Smooth muscle cell of the coronary artery (primary cell): ENCODE results near the gene HAP1. TPM values are rescaled to one million over a fixed set of nuclear protein-coding genes. Genes with fewer than 3 reads are reported as not detected.

Source experiments
- total RNA-seq: library from RNA; depleted of rRNA; stranded (reverse); fragments of >200 nt; gene quantifications from 2 replicates; pipeline ENCODE4 v1.2.3, GENCODE V29; 2014; ENCODE audit warnings: low replicate concordance

Gene HAP1
- 0.08 and 0.12 TPM in 2 replicates for total RNA-seq

GRCh38 chr17:41734139-41734948 lies at the start of gene HAP1:
Gene HAP1 (minus strand): TSS chr17:41734643. CDS start chr17:41734634, 9 bp downstream.

DNA sequence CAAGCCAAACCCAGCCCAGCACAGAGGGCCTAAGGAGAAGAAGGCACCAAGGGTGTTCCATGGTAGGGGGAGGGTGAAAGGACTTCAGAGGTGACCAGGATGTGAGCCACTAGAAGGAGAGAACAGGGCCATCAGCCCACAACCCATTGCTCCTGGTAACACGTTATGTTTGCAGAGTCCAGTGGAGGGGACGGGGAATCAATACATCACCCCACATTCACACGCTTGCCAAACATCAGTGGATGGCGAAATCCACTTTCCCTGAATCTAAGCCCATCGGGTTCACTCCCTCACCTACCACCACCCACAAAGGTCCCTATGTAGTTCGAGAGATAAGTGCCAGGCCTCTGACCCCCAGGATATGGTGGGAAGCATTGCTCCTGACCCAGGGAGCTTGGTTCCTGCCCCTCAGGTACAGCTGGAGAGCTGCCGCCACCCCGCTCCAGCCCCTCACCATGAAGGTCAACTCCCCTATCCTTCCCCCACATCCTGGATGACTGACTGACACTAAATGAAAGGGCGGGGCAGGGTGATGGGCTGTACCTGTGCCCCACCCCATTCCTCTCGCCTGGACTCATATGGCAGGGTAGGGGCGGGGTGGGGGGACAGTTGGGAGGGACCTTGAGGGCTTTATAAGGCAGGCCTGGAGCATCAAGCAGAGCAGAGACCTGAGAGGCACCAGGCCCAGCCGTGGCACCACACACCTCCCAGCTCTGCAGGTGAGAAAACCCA lies 22.6 kb downstream of the HAP1 start, which contains the start of gene GAST:
TSS of gene GAST (plus strand) at position 663 of the 732 bp plus-strand sequence. CDS start 3,106 bp downstream, outside the sequence.

DNA sequence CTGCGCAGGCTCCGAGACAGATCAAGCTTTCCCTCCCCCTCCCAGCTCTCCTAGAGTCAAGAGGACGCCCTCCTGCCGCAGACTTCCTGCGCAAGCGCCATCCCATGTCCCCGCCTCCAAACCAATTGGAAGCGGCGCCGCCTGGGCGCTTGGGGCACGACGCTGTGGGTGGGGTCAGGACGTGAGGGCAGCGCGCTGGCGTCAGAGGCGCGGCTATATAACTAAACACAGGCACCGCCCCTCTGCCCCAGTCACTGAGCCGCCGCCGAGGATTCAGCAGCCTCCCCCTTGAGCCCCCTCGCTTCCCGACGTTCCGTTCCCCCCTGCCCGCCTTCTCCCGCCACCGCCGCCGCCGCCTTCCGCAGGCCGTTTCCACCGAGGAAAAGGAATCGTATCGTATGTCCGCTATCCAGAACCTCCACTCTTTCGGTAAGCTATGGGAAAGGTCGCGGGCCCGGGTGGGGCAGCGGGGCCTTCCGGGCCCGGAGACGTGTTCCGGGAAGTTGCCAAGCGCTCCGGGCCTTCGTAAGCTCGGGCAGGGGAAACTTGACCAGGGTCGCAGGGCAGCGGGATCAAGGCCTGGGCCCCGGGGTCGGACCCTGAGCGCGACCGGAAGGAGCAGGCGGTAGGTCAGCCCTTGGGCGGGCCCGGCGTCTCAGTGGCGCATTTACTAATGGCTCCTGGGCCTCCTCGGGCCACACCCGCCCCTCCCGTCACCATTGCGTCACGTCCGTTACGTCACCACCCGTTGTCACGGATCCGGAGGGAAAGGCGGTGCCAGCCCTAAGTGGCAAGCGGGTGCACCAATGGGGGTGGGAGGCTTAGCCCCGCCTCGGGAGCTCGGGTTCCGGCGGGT lies 45.6 kb downstream of the HAP1 start, which contains the start of gene EIF1:
TSS of gene EIF1 (plus strand) at position 245 of the 856 bp plus-strand sequence. CDS start at position 399, 154 bp downstream.

Other genes starting within 250 kb of the HAP1 start
- gene KRT36, start 244.7 kb downstream of the HAP1 start, total RNA-seq: 0.08 and 0.12 TPM in 2 replicates
- not detected in 2 replicates for gene KRT13, start 229.0 kb downstream of the HAP1 start, total RNA-seq
- 0.35 and 0.90 TPM in 2 replicates for gene KRT15, start 215.8 kb downstream of the HAP1 start, total RNA-seq
- gene KRT19, start 206.3 kb downstream of the HAP1 start, total RNA-seq: 8.8 and 47.4 TPM in 2 replicates
- not detected in 2 replicates for gene KRT9, start 162.6 kb downstream of the HAP1 start, total RNA-seq
- gene KRT14, start 147.7 kb downstream of the HAP1 start, total RNA-seq: 0.23 TPM in 1 of 2 replicates, not detected in the other
- gene KRT16, start 121.9 kb downstream of the HAP1 start, total RNA-seq: 0.15 and 0.35 TPM in 2 replicates
- gene KRT17, start 110.1 kb downstream of the HAP1 start, total RNA-seq: 0.47 and 4.3 TPM in 2 replicates
- 82.7 and 93.4 TPM in 2 replicates for gene EIF1, start 45.8 kb downstream of the HAP1 start, total RNA-seq
- not detected in 2 replicates for gene GAST, start 22.3 kb downstream of the HAP1 start, total RNA-seq
- 2.3 and 59.7 TPM in 2 replicates for gene JUP, start 52.1 kb upstream of the HAP1 start, total RNA-seq
- 90.3 and 133 TPM in 2 replicates for gene P3H4, start 77.3 kb upstream of the HAP1 start, total RNA-seq
- gene FKBP10, start 78.4 kb upstream of the HAP1 start, total RNA-seq: 494 and 761 TPM in 2 replicates
- 66.8 and 70.7 TPM in 2 replicates for gene NT5C3B, start 101.6 kb upstream of the HAP1 start, total RNA-seq
- gene KLHL10, start 103.2 kb upstream of the HAP1 start, total RNA-seq: 0.08 and 0.12 TPM in 2 replicates
- gene KLHL11, start 130.8 kb upstream of the HAP1 start, total RNA-seq: 19.8 and 24.4 TPM in 2 replicates
- 112 and 253 TPM in 2 replicates for gene ACLY, start 184.3 kb upstream of the HAP1 start, total RNA-seq
- 0.35 and 0.90 TPM in 2 replicates for gene ODAD4, start 196.0 kb upstream of the HAP1 start, total RNA-seq
- 51.1 and 97.1 TPM in 2 replicates for gene CNP, start 232.2 kb upstream of the HAP1 start, total RNA-seq